SK-N-MC (cell line): ENCODE results near the gene PNLIPRP1.

Experiments used
- EZH2 ChIP-seq: fragments of 200-600 bp; sonication (generic); IDR thresholded peaks from one replicate; pipeline ENCODE4 v1.6.1; 2017; ENCODE audit warnings: antibody characterized with exemption
- FOXP2 ChIP-seq: optimal IDR thresholded peaks from 2 replicates; pipeline ENCODE3; 2011; ENCODE audit warnings: mild to moderate bottlenecking, moderate library complexity; ENCODE audit not compliant: insufficient read depth; ENCODE audit errors: extremely low read length, control extremely low read depth
- POLR2AphosphoS5 ChIP-seq: IDR thresholded peaks from 2 replicates; pipeline ENCODE4 v1.6.1; 2012; ENCODE audit warnings: mild to moderate bottlenecking, low read depth, low read length, borderline replicate concordance

- TF ChIP-seq POLR2AphosphoS5 (no peak), EZH2 (no peak), FOXP2 (no peak)
Observed at GRCh38 chr10:116612107-116612769, 21.5 kb downstream of the PNLIPRP1 start.
